Thymus (tissue), 2 donors: ENCODE data around the gene TIA1. TPM values are rescaled to one million over a fixed set of nuclear protein-coding genes. Genes with fewer than 3 reads are reported as not detected.

ENCODE experiments used
- polyA plus RNA-seq: library from polyadenylated mRNA; stranded (reverse); fragments of 200-250 nt; gene quantifications from one replicate; pipeline ENCODE4 v1.2.3, GENCODE V29; 2013
- total RNA-seq: library from RNA; stranded (reverse); fragments of 120-200 nt; gene quantifications from one replicate; pipeline ENCODE4 v1.2.4, GENCODE V29; 2013
- donor health status: healthy.

Gene TIA1
- total and polyA plus RNA-seq, 2 donors: 186 to 197 TPM

Other genes starting within 250 kb of the TIA1 start
- 45.9 TPM for gene PCBP1, start 161.2 kb downstream of the TIA1 start, total RNA-seq
- 361 TPM for gene PCBP1, start 161.2 kb downstream of the TIA1 start, polyA plus RNA-seq
- 15.7 TPM for gene C2orf42, start 57.6 kb downstream of the TIA1 start, total RNA-seq
- gene C2orf42, start 57.6 kb downstream of the TIA1 start, polyA plus RNA-seq: 15.4 TPM
- 9.4 TPM for gene PCYOX1, start 9.5 kb upstream of the TIA1 start, total RNA-seq
- 8.7 TPM for gene PCYOX1, start 9.5 kb upstream of the TIA1 start, polyA plus RNA-seq
- 258 TPM for gene SNRPG, start 45.1 kb upstream of the TIA1 start, total RNA-seq
- gene SNRPG, start 45.1 kb upstream of the TIA1 start, polyA plus RNA-seq: 186 TPM
- gene FAM136A, start 53.4 kb upstream of the TIA1 start, total RNA-seq: 31.2 TPM
- gene FAM136A, start 53.4 kb upstream of the TIA1 start, polyA plus RNA-seq: 41.3 TPM